ENCODE results near the gene PLVAP. TPM values are rescaled to one million over a fixed set of nuclear protein-coding genes. Genes with fewer than 3 reads are reported as not detected.

PLVAP gene
- total RNA-seq, 1 donor from 2014 or later: not detected

DNA sequence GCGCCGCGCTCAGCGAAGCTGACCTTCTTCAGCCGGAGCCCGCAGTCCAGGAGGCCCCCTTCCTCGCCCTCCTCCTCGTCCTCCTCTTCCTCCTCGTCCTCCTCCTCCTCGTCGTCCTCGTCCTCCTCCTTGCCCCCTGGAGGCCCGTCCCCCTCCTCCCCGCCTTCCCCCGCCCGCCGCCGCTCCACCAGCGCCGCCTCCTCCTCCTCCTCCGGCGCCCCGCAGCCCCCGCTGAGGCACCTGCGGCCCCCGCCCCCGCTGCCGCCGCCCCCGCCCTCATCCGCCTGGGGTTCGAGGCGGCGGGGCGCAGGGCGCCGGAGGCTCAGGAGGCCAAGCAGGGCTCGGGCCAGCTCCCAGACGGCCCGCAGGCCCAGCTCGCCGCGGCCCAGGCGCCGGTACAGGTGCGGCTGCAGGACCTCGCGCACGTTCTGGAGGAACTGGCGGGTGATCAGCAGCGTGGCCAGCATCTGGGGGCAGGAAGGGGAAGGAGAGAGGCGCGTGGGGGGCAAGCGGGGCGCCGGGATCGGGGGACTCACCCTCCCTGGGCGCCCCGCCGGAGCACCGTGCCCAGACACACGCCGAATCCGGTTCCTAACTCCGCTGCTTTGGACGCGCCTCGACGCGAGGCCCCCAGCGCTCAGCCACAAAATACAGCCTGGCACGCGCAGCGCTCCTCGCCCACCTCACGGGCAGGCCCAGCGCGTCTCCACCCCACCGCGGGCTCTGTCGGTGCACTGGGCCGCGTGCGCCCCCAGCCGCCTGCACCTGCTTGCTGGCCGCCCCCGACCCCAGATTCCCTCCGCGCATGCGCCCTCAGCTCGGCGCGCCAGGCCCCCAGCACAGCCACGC lies 48.4 kb downstream of the PLVAP start:
- Histone ChIP-seq H3K36me3 (ENCODE audit: control insufficient read depth, insufficient read depth, low read length) (no peaks in the 10 kb centered on the region), H3K27me3 (ENCODE audit: control insufficient read depth, insufficient read depth, low read length) (peaks cover 9% of the 10 kb centered on the region), H3K4me3 (ENCODE audit: low read depth, low read length) (peak overlapping the region; percentile 46)
- TF ChIP-seq, protein P1, sequence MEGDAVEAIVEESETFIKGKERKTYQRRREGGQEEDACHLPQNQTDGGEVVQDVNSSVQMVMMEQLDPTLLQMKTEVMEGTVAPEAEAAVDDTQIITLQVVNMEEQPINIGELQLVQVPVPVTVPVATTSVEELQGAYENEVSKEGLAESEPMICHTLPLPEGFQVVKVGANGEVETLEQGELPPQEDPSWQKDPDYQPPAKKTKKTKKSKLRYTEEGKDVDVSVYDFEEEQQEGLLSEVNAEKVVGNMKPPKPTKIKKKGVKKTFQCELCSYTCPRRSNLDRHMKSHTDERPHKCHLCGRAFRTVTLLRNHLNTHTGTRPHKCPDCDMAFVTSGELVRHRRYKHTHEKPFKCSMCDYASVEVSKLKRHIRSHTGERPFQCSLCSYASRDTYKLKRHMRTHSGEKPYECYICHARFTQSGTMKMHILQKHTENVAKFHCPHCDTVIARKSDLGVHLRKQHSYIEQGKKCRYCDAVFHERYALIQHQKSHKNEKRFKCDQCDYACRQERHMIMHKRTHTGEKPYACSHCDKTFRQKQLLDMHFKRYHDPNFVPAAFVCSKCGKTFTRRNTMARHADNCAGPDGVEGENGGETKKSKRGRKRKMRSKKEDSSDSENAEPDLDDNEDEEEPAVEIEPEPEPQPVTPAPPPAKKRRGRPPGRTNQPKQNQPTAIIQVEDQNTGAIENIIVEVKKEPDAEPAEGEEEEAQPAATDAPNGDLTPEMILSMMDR (IDR thresholded peaks at IDR 0.05; ENCODE audit: insufficient read depth, low read length, severe bottlenecking): no peak
- FAIRE-seq (no peak), DNase-seq (ENCODE audit: low read depth) (no peak)

DNA sequence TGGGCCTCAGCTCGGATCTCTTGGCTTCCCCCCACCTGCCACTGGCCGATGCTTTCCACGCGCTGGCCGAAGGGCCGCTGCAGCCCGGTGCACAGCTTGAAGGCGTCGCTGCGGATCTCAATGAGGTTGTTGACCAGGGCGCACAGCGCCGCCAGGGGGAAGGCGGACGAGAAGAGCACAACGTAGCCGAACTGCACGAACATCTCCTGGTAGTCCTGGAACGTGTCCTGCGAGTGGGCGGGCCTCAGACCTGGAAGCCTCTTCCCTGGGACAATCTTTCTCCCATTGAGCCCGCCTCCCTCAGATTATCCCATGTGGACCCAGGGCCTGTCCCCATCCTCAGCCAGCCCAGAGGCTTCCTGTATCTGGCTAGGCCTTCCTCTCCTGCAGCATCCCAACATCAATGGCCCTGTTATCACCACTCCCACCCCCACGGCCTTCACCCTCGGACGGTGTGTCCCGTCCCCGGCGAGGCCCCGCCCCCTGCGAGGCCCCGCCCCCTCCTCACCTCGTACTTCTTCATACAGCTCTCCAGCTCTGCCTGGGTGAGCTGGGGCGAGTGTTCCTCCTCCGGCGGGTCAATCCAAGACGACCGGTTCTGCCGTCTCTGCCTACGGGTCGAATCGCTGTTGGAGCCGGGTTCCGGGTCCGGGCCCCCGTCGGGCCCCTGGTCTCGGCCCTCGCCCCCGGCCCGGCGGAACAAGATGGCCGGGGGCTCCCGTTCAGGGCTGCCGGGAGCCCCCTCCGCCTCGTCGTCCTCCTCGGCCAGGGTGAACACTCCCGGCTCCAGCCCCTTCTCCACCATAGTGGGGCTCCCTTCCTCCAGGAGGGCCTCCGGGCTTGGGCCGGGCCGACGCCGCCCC lies 49.3 kb downstream of the PLVAP start:
- no peaks in the 10 kb centered on the region for H3K36me3 ChIP-seq (ENCODE audit: control insufficient read depth, insufficient read depth, low read length)
- FAIRE-seq (peak; percentile 55), DNase-seq (ENCODE audit: low read depth) (peak; percentile 80)
- peak overlapping the region; percentile 46 for H3K4me3 ChIP-seq (ENCODE audit: low read depth, low read length)
- TF ChIP-seq, protein P1 (IDR thresholded peaks at IDR 0.05; ENCODE audit: insufficient read depth, low read length, severe bottlenecking): peak; percentile 85
- H3K27me3 ChIP-seq (ENCODE audit: control insufficient read depth, insufficient read depth, low read length): peaks cover 9% of the 10 kb centered on the region

DNA sequence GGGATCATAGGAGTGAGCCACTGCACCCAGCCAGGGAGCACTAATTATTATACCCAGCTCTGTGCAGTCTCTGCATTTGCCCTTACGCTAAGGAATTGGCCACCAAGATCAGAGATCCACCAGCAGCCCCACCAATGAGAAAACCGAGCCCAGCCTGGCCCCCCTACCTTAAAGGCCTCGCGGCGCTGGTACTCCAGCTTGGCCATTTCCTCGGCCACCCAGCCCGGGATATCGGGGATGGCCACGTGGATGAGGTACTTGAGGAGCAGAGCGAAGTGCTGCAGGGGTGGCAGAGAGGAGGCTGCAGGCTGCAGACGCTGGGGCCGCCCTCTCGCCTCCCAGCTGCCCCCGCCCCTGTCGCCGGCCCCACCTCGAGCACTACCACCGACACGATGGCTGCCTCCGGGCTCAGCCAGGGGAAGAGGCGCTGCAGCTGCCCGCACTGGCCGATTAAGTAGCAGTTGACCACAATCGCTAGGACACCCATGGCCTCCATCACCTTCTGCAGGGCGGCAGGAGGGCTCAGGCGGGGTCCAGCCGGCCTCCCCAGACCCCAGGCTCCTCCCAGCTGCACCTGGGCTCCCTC lies 50.0 kb downstream of the PLVAP start:
- DNase-seq (ENCODE audit: low read depth): no peak
- TF ChIP-seq, protein P1 (IDR thresholded peaks at IDR 0.05; ENCODE audit: insufficient read depth, low read length, severe bottlenecking): no peak
- H3K4me3 ChIP-seq (ENCODE audit: low read depth, low read length): no peak overlapping the region

DNA sequence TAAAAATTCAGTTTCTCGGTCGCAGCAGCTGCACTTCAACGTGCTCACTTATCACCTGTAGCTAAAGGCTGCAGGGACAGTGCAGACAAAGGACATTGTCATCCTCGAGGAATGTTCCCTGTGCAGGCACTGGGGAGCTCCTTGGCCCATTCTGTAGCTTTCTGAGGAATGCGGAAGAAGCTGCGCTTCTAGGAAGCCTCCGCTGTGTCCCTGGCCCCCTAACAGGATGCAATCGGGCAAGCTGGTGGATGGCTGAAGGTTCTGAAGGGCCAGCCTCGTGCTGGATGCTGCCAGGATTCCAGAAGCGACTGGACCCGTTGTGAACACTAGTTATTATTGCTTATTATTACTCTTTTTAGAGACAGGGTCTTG lies 50.6 kb downstream of the PLVAP start:
- TF ChIP-seq, protein P1 (IDR thresholded peaks at IDR 0.05; ENCODE audit: insufficient read depth, low read length, severe bottlenecking): no peak
- FAIRE-seq (no peak), DNase-seq (ENCODE audit: low read depth) (no peak)
- H3K27me3 ChIP-seq (ENCODE audit: control insufficient read depth, insufficient read depth, low read length): peaks cover 9% of the 10 kb centered on the region
- peaks cover 5% of the 10 kb centered on the region for H3K36me3 ChIP-seq (ENCODE audit: control insufficient read depth, insufficient read depth, low read length)
- H3K4me3 ChIP-seq (ENCODE audit: low read depth, low read length): no peak overlapping the region

More for the DNA sequence above, 50.0 kb downstream of the PLVAP start:
- Histone ChIP-seq H3K27me3 (ENCODE audit: control insufficient read depth, insufficient read depth, low read length) (peaks cover 9% of the 10 kb centered on the region), H3K36me3 (ENCODE audit: control insufficient read depth, insufficient read depth, low read length) (peaks cover 1% of the 10 kb centered on the region)
- no peak for FAIRE-seq

DNA sequence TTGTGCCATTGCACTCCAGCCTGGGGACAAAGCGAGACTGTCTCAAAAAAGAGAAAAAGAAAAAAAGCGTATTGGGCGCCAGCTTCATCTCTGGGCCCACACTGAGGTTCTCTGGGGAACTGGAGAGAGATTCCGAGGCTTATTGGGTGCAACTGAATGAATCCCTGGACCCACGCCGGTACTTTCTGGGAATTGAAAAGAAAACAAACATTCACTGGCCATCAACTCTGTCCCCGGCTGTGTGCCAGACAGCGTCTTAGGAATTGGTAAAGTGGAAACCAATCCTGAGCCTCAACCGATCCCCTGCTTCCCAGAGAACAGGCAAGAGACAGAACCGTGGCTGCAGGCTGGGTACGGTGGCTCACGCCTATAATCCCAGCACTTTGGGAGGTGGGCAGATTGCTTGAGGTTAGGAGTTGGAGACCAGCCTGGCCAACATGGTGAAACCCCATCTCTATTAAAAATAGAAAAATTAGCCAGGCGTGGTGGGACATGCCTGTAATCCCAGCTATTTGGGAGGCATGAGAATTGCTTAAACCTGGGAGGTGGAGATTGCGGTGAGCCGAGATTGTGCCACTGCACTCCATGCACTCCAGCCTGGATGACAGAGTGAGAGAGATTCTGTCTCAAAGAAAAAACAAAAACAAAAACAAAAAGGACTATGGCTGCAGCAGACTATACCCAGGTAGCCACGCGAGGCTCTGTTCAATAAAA lies 51.1 kb downstream of the PLVAP start:
- Histone ChIP-seq H3K36me3 (ENCODE audit: control insufficient read depth, insufficient read depth, low read length) (peaks cover 7% of the 10 kb centered on the region), H3K4me3 (ENCODE audit: low read depth, low read length) (no peak overlapping the region), H3K27me3 (ENCODE audit: control insufficient read depth, insufficient read depth, low read length) (peaks cover 9% of the 10 kb centered on the region)
- FAIRE-seq (no peak), DNase-seq (ENCODE audit: low read depth) (no peak)
- TF ChIP-seq, protein P1 (IDR thresholded peaks at IDR 0.05; ENCODE audit: insufficient read depth, low read length, severe bottlenecking): no peak

Data from bronchial epithelial cell (primary cell).